Peyer's patch (tissue), 4 donors: ENCODE results near the gene UBE2L6.

ENCODE experiments used
- POLR2A ChIP-seq, 2 donors: fragments of 450-650 bp; IDR thresholded peaks; one replicate each; pipeline ENCODE4 v1.5.1; 2017; ENCODE audit warnings: antibody characterized with exemption in 2 of 2, mild to moderate bottlenecking in 2 of 2, moderate library complexity in 2 of 2
- TF ChIP-seq, protein P1 (sequence below), 6 experiments: fragments of 450-650 bp in 4 of 6; fragments of 200-600 bp in 2 of 6; sonication (generic) in 1 of 6; IDR thresholded peaks; one replicate each; pipeline ENCODE4 v1.5.1; 2017 to 2019; ENCODE audit warnings: antibody characterized with exemption in 6 of 6, mild to moderate bottlenecking in 3 of 6, moderate library complexity in 1 of 6

DNA sequence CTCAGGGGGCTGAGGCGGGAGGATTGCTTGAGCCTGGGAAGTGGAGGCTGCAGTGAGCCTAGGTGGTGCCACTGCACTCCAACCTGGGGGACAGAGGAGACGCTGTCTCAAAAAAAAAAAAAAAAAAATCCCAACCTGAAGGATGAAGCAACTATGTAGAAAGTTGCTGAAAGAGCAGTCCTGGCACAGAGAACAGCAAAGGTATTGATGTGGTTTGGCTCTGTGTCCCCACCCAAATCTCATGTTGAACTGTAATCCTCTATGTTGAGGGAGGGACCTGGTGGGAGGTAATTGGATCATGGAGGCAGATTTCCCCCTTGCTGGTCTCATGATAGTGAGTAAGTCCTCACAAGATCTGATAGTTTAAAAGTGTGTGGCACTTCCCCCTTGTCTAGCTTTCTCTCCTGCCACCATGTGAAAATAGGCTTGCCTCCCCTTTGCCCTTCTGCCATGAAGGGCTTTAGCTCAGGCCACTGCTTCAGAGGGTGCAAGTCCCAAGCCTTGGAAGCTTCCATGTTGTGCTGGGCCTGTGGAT lies 19.3 kb upstream of the UBE2L6 start:
- TF ChIP-seq, protein P1, sequence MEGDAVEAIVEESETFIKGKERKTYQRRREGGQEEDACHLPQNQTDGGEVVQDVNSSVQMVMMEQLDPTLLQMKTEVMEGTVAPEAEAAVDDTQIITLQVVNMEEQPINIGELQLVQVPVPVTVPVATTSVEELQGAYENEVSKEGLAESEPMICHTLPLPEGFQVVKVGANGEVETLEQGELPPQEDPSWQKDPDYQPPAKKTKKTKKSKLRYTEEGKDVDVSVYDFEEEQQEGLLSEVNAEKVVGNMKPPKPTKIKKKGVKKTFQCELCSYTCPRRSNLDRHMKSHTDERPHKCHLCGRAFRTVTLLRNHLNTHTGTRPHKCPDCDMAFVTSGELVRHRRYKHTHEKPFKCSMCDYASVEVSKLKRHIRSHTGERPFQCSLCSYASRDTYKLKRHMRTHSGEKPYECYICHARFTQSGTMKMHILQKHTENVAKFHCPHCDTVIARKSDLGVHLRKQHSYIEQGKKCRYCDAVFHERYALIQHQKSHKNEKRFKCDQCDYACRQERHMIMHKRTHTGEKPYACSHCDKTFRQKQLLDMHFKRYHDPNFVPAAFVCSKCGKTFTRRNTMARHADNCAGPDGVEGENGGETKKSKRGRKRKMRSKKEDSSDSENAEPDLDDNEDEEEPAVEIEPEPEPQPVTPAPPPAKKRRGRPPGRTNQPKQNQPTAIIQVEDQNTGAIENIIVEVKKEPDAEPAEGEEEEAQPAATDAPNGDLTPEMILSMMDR (IDR thresholded peaks at IDR 0.05): no peak
- no peak for TF ChIP-seq POLR2A (IDR thresholded peaks at IDR 0.05)
